Fibroblast of pulmonary artery (primary cell): ENCODE data around the gene POGK.

Experiments used
- DNase-seq: peaks from one replicate; pipeline ENCODE4 v3.0.0-alpha.2; 2010; ENCODE audit warnings: low read depth
- H3K4me3 ChIP-seq: replicated peaks from 2 replicates; pipeline ENCODE4 v1.5.1; 2011; ENCODE audit warnings: low read depth, mild to moderate bottlenecking, control low read depth, low read length, moderate library complexity
- CTCF ChIP-seq: IDR thresholded peaks from 2 replicates; pipeline ENCODE4 v1.5.1; 2011; ENCODE audit warnings: mild to moderate bottlenecking, control low read depth, low read length, inconsistent platforms; ENCODE audit errors: missing control alignments

Gene POGK

GRCh38 chr1:166838766-166839599 lies at the start of gene POGK:
Gene POGK (plus strand): TSS chr1:166839475. CDS start chr1:166840957, 1,482 bp downstream.
- H3K4me3 ChIP-seq = peak within 1 kb of the TSS; percentile 64
- DNase-seq = peak; percentile 90
- no peak for TF ChIP-seq CTCF

- no peak for TF ChIP-seq CTCF
- no peak overlapping the region for H3K4me3 ChIP-seq
Measured at GRCh38 chr1:166796620-166797236, 42.5 kb upstream of the POGK start.

GRCh38 chr1:166808952-166809351 lies 30.3 kb upstream of the POGK start:
- DNase-seq = no peak
- no peak overlapping the region for H3K4me3 ChIP-seq
- no peak for TF ChIP-seq CTCF

More at GRCh38 chr1:166796620-166797236, 42.5 kb upstream of the POGK start:
- DNase-seq = no peak

GRCh38 chr1:166811691-166812090 lies 27.6 kb upstream of the POGK start:
- H3K4me3 ChIP-seq = no peak overlapping the region
- no peak for TF ChIP-seq CTCF
- peak; percentile 1 for DNase-seq

GRCh38 chr1:166813508-166814223 lies 25.6 kb upstream of the POGK start:
- no peak for TF ChIP-seq CTCF
- DNase-seq = no peak
- no peak overlapping the region for H3K4me3 ChIP-seq

- no peak for TF ChIP-seq CTCF
- H3K4me3 ChIP-seq = no peak overlapping the region
- DNase-seq = no peak
Measured at GRCh38 chr1:166814611-166815010, 24.7 kb upstream of the POGK start.
